ENCODE measurements around the gene RASGRF2.
"Not testable (repeated sequence)": the region's sequence is repeated elsewhere in the genome, so short reads cannot be mapped to it uniquely, and the experiment has no call there.

Gene RASGRF2

GRCh38 chr5:81021951-81022687 lies 62.0 kb downstream of the RASGRF2 start:
- no peak for DNase-seq (ENCODE audit: low spot score)

DNA sequence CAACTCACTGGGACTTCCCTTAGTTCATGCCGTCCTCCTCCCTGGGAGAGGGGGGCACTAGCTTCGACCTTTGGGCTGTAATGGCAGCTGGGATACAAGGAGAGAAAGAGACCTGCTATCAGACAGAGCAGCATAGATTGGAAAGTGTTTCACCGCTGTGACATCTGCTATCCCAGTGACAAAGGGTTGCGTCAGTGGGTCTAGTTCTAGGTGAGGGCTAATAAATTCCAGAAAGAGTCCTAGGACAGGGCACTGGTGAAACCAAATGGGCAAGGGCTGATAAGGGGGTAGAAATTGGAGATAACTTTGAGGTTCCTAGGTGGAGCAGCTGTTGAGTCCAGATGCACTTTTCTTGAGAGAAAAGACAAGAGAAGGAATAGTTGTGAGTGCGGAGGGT lies 62.5 kb downstream of the RASGRF2 start:
- no peak for DNase-seq (ENCODE audit: low spot score)

DNA sequence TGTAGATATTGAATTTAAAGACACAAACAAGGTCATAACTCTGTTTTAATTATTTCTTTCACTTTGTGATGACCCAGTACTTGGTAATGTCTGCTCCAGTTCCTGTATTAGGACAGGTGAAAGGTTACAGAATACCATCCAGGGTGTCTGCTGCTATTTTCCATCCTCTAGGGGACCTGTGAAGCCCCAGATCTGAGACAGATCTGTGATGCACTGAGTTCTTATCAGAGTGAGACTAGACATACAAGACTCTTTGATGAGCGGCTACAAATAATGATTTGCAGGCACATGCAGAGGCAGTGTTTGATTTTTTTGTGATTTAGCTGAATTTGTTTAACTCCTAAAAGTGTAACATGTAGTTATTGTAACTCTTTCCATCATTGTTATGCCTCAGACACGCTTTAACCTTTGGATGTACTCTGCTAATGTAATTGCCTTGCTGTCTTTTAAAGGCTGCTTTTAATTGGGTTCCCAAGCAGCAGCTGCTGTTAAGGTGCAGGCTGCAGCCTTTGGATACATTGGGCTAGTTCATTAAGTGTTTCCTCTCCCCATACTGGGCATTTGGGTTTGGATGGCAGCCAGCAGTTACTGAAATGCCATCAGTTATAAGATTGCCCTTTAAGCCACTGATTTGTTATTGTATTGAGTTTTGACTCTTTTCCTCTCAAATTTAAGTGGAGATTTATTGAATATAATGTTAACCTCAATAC lies 63.3 kb downstream of the RASGRF2 start:
- DNase-seq (ENCODE audit: low spot score): no peak

DNA sequence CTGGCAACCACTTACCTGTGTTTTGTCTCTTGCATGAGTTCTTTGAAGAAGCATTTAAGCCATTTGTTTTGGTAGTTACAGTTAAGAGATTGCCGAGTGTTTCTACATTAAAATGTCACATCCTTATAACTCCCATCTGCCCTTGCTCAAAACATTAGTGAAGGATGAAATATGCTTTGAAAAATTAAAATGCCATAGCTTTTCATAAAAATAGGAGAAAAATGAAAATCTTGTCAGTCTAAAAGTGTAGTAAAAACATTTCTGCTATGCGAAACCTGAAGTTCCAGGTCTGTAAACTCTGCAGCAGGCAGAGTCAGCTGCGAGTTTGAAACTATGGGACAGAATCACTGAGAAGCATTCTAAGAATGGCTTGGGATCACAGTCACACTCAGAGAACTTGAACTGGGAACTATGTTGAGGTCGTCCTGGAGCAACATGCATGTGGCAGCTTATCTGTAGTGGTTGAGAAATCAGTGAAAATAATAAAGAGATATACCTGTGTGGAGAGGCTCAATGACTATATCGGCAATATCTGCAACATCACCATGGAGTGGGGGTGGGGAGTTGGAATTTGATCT lies 67.4 kb downstream of the RASGRF2 start:
- DNase-seq (ENCODE audit: low spot score): no peak

GRCh38 chr5:81028888-81029287 lies 68.7 kb downstream of the RASGRF2 start:
- not testable (repeated sequence) for DNase-seq (ENCODE audit: low spot score)

DNA sequence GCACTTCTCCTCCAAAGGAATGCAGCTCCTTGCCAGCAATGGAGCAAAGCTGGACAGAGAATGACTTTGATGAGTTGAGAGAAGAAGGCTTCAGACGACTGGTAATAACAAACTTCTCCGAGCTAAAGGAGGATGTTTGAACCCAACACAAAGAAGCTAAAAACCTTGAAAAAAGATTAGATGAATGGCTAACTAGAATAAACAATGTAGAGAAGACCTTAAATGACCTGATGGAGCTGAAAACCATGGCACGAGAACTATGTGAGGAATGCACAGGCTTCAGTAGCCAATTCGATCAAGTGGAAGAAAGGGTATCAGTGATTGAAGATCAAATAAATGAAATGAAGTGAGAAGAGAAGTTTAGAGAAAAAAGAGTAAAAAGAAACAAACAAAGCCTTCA lies 69.6 kb downstream of the RASGRF2 start:
- not testable (repeated sequence) for DNase-seq (ENCODE audit: low spot score)

DNA sequence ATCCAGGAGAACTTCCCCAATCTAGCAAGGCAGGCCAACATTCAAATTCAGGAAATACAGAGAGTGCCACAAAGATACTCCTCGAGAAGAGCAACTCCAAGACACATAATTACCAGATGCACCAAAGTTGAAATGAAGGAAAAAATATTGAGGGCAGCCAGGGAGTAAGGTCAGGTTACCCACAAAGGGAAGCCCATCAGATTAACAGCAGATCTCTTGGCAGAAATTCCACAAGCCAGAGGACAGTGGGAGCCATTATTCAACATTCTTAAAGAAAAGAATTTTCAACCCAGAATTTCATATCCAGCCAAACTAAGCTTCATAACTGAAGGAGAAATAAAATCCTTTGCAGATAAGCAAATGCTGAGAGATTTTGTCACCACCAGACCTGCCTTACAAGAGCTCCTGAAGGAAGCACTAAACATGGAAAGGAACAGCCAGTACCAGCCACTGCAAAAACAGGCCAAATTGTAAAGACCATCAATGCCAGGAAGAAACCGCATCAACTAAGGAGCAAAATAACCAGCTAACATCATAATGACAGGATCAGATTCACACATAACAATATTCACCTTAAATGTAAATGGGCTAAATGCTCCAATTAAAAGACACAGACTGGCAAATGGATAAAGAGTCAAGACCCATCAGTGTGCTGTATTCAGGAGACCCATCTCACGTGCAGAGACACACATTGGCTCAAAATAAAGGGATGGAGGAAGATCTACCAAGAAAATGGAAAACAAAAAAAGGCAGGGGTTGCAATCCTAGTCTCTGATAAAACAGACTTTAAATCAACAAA lies 70.3 kb downstream of the RASGRF2 start:
- DNase-seq (ENCODE audit: low spot score): not testable (repeated sequence)

GRCh38 chr5:81035522-81035921 lies 75.4 kb downstream of the RASGRF2 start:
- DNase-seq (ENCODE audit: low spot score): no peak

DNA sequence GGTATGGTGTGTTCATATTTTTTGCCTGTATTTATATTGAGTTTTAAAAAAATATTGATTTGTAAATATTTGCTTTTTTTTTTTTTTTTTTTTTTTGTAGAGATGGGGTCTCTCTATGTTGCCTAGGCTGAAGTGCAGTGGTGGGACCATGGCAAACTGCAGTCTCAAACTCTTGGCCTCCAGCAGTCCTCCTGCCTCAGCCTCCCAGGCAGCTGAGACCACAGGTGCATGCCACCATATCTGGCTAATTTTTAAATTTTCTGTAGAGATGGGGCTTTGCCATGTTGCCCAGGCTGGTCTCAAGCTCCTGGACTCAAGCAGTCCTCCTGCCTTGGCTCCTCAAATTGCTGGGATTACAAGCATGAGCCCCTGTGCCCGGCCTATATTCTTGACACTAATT lies 78.3 kb downstream of the RASGRF2 start:
- no peak for DNase-seq (ENCODE audit: low spot score)

DNA sequence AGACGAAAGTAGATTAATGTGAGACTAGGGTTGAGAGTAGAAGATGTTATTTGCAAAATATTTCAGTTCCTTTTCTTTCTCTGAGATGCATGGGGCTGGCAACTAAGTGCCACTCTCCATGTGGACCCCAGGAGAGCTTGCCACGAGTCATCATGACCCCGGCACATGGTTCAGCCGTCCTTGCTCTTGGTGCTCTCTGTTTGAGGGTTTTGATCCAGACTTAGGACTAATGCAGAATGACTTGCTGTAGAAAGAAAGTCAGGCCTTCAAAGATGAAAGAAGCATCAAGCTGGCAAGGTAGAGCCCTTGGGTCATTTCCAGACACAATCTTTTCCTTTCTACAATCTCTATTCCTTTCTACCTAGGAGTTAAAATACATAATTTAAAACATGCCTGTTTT lies 84.7 kb downstream of the RASGRF2 start:
- DNase-seq (ENCODE audit: low spot score): no peak

- DNase-seq (ENCODE audit: low spot score): no peak
Measured at GRCh38 chr5:81045389-81045807, 85.2 kb downstream of the RASGRF2 start.

DNA sequence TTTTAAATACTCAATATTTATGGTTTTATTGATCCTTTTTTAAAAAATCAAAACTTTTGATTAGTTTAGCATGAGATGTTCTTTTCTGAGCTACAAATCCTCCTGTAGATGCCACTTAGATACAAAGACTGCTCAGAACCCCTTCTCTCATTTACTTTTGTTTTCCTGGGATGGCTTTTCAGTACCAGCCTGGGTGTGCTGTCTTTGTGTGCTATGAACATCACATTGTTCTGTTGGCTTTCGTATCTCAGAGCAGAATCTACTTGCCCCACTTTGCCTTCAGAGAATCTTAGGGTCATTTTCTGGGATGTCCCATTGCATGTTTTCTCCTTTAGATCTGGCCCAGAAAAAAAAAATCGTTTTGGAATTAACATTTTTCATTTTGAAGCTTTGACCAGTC lies 85.9 kb downstream of the RASGRF2 start:
- no peak for DNase-seq (ENCODE audit: low spot score)

GRCh38 chr5:81052325-81052724 lies 92.2 kb downstream of the RASGRF2 start:
- no peak for DNase-seq (ENCODE audit: low spot score)

GRCh38 chr5:81053282-81053681 lies 93.1 kb downstream of the RASGRF2 start:
- not testable (repeated sequence) for DNase-seq (ENCODE audit: low spot score)

DNA sequence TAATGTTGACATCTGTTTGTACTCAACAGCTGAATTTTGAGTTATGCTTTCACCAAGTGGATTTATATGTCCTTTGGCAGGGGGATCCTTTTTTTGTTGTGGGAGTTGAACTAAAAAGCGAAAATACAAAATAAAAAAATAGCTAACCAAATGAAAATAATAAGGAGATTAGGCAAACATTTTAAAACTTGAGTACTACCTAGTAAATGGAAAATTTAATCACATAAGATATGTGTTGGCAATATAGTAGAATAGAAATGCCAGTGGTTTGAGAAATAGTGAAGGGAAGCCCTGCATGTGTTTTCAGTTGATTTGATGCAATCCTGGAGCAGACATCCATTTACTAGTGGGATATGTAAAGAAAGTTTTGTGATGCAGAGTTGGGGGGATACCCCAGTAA lies 98.0 kb downstream of the RASGRF2 start:
- no peak for DNase-seq (ENCODE audit: low spot score)

- DNase-seq (ENCODE audit: low spot score): no peak
Measured at GRCh38 chr5:81065492-81065891, 105.3 kb downstream of the RASGRF2 start.

GRCh38 chr5:81066102-81066501 lies 105.9 kb downstream of the RASGRF2 start:
- no peak for DNase-seq (ENCODE audit: low spot score)

GRCh38 chr5:81067406-81067805 lies 107.2 kb downstream of the RASGRF2 start:
- no peak for DNase-seq (ENCODE audit: low spot score)

- DNase-seq (ENCODE audit: low spot score): no peak
Measured at GRCh38 chr5:81068063-81068462, 107.9 kb downstream of the RASGRF2 start.

DNA sequence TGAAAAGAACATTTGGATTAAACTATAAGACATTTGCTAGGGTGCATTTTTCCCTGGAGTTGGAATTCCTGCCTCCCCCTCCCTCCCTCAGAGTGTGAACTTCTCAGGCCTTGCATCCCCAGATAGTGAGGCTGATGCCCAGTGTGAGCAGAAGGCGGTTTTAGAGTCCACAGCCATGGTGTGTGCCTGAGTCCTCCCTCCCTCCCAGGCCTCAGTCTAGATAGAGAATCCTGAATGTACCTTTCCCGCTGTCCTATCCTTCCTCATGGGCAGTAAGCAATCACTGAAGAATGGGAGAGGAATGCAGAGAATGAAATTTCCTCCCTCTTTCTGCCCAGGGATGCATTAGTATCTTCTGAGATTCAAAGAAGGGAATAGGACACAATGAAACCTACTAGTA lies 108.5 kb downstream of the RASGRF2 start:
- DNase-seq (ENCODE audit: low spot score): no peak

DNA sequence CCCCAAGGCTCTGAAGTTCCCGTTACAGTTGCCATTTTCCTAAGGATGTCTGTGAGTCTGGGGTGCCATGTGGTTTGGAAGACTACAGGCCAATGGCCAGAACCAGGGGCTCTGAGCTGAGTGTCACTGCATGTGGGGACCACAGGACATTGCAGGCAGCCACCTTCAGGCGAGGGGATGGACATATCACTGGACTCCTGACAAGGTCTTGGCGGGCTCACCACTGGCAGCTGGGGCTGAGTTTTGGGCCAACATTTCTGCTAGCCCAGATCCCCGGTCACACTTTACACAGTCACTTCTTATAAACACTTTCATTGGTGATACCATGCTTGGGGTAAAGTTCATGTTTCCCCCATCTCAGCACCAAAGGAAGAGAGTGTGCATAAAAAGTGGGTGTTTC lies 109.8 kb downstream of the RASGRF2 start:
- DNase-seq (ENCODE audit: low spot score): no peak

- no peak for DNase-seq (ENCODE audit: low spot score)
Measured at GRCh38 chr5:81070571-81071255, 110.5 kb downstream of the RASGRF2 start.
